Left lung (tissue), 10 donors: ENCODE measurements around the gene MACROD2. TPM values are rescaled to one million over a fixed set of nuclear protein-coding genes. Genes with fewer than 3 reads are reported as not detected.

Experiments used
- ATAC-seq: fragments of 200-7000 bp; cut with Tn5 transposase; one replicate; pipeline ENCODE4 v1.9.1; 2020; ENCODE audit warnings: moderate library complexity
- DNase-seq, 4 donors: peaks; one replicate each; pipeline ENCODE4 v3.0.0-alpha.2; 2013 to 2020
- H3K27ac ChIP-seq, 2 donors: fragments of 200-600 bp; sonication (generic) in 1 of 2; one replicate each; pipeline versions ENCODE4 v1.5.0 to v1.8.0; 2020 to 2021
- H3K27me3 ChIP-seq, 2 donors: fragments of 200-600 bp; sonication (generic) in 1 of 2; one replicate each; pipeline versions ENCODE4 v1.5.0 to v1.8.0; 2020 to 2021
- H3K36me3 ChIP-seq, 2 donors: fragments of 200-600 bp; sonication (generic) in 1 of 2; one replicate each; pipeline versions ENCODE4 v1.5.0 to v1.8.0; 2020 to 2021
- H3K4me1 ChIP-seq, 2 donors: fragments of 200-600 bp; one replicate each; pipeline ENCODE4 v1.8.0; 2021
- H3K4me3 ChIP-seq, 2 donors: fragments of 200-600 bp; sonication (generic) in 1 of 2; one replicate each; pipeline versions ENCODE4 v1.5.0 to v1.8.0; 2020 to 2021; ENCODE audit warnings: mild to moderate bottlenecking in 1 of 2
- H3K9me3 ChIP-seq, 2 donors: fragments of 200-600 bp; sonication (generic) in 1 of 2; one replicate each; pipeline versions ENCODE4 v1.5.0 to v1.8.0; 2020 to 2021
- intact Hi-C, 2 donors: fragments of 100-400 bp; cut with DNase I; formaldehyde crosslinking; loops; one replicate each; pipeline versions ENCODE4 v1.11.2 to v1.14.2; 2022
- polyA plus RNA-seq, 6 donors: library from polyadenylated mRNA; unstranded; fragments of 120-200 nt; gene quantifications; one replicate each; pipeline ENCODE4 v1.2.1, GENCODE V29; 2013; ENCODE audit not compliant: insufficient read length in 6 of 6
- total RNA-seq, 2 donors: library from RNA; stranded (reverse); fragmentation: NEBNext Ultra II Directional; extraction: Animal tissue kit (Norgen Biotek cat#: 25700); gene quantifications; one replicate each; pipeline ENCODE4 v1.2.1, GENCODE V29; 2021
- TF ChIP-seq, protein P1 (sequence below), 2 donors: fragments of 200-600 bp; sonication (generic) in 1 of 2; IDR thresholded peaks; one replicate each; pipeline versions ENCODE4 v1.5.0 to v1.8.0; 2021; ENCODE audit warnings: antibody characterized with exemption in 2 of 2
- donor health status: DM: no; HTN: yes; CAD: no.
- donor health status: DM: no; HTN: no; CAD: no.

MACROD2 gene
- total and polyA plus RNA-seq, 8 donors, result 6.1 to 23.6 (median 8.9) TPM

DNA sequence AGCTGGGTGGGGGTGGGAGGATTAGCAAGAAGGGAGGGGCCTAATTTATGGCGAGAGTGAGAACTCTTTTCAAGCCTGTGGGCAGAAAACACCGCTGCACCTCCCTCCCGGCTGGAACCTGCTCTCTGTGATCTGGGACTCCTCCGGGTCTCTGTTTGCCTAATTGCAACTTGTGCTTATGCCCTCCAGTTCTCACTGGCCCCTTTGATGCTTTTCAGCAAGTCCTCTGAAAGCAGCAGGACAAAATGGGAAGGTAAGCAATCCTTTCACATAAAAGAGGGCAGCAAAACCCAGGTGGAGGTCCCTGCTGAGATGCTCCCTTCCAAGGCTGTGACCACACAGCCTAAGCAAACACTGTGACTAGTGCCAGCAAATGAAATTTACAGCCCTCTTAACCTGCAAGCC is 865.1 kb downstream of the MACROD2 start:
- H3K27me3 ChIP-seq, result no peaks in the 10 kb centered on the region
- H3K9me3 ChIP-seq, result no peaks in the 10 kb centered on the region
- DNase-seq (peak in 1 of 4 donors; percentile 31), ATAC-seq (peak; percentile 78)
- no peak overlapping the region for H3K4me3 ChIP-seq
- intact Hi-C loops, result no loop called here
- TF ChIP-seq, protein P1, sequence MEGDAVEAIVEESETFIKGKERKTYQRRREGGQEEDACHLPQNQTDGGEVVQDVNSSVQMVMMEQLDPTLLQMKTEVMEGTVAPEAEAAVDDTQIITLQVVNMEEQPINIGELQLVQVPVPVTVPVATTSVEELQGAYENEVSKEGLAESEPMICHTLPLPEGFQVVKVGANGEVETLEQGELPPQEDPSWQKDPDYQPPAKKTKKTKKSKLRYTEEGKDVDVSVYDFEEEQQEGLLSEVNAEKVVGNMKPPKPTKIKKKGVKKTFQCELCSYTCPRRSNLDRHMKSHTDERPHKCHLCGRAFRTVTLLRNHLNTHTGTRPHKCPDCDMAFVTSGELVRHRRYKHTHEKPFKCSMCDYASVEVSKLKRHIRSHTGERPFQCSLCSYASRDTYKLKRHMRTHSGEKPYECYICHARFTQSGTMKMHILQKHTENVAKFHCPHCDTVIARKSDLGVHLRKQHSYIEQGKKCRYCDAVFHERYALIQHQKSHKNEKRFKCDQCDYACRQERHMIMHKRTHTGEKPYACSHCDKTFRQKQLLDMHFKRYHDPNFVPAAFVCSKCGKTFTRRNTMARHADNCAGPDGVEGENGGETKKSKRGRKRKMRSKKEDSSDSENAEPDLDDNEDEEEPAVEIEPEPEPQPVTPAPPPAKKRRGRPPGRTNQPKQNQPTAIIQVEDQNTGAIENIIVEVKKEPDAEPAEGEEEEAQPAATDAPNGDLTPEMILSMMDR (IDR thresholded peaks at IDR 0.05), result no peak
- no peak overlapping the region for H3K27ac ChIP-seq
- H3K36me3 ChIP-seq, result no peaks in the 10 kb centered on the region
- H3K4me1 ChIP-seq, result no peaks in the 10 kb centered on the region

DNA sequence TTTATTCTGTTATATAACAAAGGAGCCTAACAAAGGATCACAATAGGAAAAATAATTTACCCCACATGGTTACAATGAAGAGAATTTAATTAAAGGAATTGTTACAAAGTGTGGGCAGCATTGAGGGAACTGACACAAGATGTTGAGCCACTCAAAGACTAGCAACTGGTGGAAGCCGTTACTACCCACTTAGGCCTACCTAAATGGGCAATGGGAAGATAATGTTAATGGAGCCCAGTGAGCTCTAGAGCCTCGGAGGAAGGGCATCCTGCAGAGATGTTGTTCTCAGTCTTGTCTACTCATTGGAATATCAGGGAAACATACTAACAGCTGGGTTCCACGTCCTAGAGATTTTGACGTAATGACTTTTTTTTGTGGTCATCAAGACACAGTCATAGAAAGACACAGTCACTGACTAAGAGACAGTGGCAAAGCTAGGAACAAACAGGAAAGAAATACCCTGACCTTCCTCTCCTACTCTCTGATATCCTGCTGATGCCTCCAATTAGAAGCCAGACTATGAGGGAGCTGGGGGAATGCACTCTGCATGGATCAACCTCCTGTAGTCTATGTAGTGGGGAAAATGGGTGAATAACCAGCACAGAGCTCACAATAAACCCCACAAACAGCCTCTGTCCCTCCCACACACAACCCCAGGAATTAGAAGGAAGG is 865.8 kb downstream of the MACROD2 start:
- no peaks in the 10 kb centered on the region for H3K27me3 ChIP-seq
- no peaks in the 10 kb centered on the region for H3K4me1 ChIP-seq
- no peak for ATAC-seq
- H3K27ac ChIP-seq, result no peak overlapping the region
- no peaks in the 10 kb centered on the region for H3K9me3 ChIP-seq
- no peak overlapping the region for H3K4me3 ChIP-seq
- no peaks in the 10 kb centered on the region for H3K36me3 ChIP-seq
- DNase-seq, result no peak
- TF ChIP-seq, protein P1 (IDR thresholded peaks at IDR 0.05), result no peak
- intact Hi-C loops, result no loop called here

DNA sequence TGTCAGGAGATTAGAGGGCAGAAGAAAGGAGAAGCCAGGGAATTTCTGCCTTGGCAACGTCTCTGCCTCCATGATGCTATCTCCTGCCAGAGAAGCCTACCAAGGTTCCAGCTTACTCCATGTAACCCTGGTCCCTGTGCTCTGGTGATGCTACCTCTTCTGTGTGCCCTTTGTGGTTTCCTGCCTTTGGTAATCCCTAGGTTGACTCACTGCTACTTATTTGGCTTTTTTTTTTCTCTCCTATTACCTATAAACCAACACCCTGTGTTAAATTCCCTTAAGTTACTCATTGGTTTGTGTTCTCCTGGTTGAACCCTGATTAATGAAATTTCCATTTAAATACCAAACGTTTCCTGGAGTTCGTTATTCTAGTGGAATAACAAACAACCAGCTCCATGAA is 869.9 kb downstream of the MACROD2 start:
- TF ChIP-seq, protein P1 (IDR thresholded peaks at IDR 0.05), result no peak
- ATAC-seq (no peak), DNase-seq (no peak)
- Histone ChIP-seq H3K27me3 (no peaks in the 10 kb centered on the region), H3K4me1 (no peaks in the 10 kb centered on the region), H3K36me3 (no peaks in the 10 kb centered on the region), H3K27ac (no peak overlapping the region), H3K9me3 (no peaks in the 10 kb centered on the region), H3K4me3 (no peak overlapping the region)
- intact Hi-C loops, result no loop called here

DNA sequence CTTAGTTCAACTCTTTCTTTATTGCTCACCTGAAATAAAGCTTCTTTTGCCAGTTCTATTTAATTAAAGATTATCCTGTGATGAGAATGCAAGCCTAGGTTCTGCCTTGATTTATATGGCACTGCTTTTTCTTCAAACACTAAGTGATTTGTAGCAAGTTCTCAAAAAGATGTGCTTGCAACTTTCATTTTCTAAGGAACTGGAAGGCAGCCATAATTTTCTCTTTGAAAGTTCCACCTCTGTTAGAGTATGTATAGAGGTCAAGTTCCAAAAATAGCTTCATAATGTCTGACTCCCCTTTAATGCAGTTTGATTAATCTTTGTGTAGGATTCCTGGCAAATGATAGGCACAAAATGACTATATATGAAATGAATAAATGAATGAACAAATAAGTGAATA is 870.4 kb downstream of the MACROD2 start:
- ATAC-seq, result no peak
- TF ChIP-seq, protein P1 (IDR thresholded peaks at IDR 0.05), result no peak
- no peak overlapping the region for H3K4me3 ChIP-seq
- DNase-seq, result no peak
- H3K27ac ChIP-seq, result no peak overlapping the region
- no peaks in the 10 kb centered on the region for H3K9me3 ChIP-seq
- H3K36me3 ChIP-seq, result no peaks in the 10 kb centered on the region
- no peaks in the 10 kb centered on the region for H3K27me3 ChIP-seq
- intact Hi-C loops, result no loop called here
- H3K4me1 ChIP-seq, result no peaks in the 10 kb centered on the region

DNA sequence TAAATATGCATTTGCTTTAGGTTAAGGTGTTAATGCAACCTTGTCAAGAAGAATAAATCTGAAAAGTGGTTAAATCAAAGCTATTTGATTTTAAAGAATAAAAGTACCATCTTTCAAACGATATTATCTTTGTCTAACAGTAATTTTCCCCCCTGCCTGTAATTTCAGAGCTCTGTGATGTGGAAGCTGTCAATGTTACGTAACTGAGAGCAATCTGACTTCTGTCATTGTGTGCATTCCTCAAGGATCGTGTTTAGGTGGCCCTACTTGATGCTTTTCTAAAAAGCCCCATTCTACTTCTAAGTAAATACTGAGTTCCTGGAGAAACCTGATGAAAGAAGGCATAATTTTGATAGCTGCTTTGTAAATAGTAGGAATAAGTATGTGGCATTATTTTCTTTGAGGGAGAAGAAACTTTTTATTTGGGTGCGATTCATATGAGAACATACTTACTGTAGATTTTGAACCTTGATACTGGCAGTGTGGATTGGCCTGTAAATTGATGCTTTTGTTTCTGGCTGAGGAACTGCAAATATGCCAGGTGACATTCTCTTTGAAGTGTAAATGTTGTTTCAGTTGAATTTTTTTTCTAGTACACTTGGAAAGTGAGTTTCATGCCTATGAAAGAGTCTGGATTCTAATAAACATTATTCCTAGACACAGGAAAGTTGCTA is 871.7 kb downstream of the MACROD2 start:
- intact Hi-C loops, result no loop called here
- TF ChIP-seq, protein P1 (IDR thresholded peaks at IDR 0.05), result no peak
- ATAC-seq, result no peak
- H3K9me3 ChIP-seq, result no peaks in the 10 kb centered on the region
- no peaks in the 10 kb centered on the region for H3K27me3 ChIP-seq
- no peak overlapping the region for H3K27ac ChIP-seq
- H3K36me3 ChIP-seq, result no peaks in the 10 kb centered on the region
- DNase-seq, result peak in 1 of 4 donors; percentile 10
- no peaks in the 10 kb centered on the region for H3K4me1 ChIP-seq
- H3K4me3 ChIP-seq, result no peak overlapping the region
